Panc1 (cell line): ENCODE results near the gene TFCP2L1.

Experiments used
- CTCF ChIP-seq: fragments of 450-650 bp; IDR thresholded peaks from 2 replicates; pipeline ENCODE4 v1.5.1; 2017; ENCODE audit warnings: mild to moderate bottlenecking
- REST ChIP-seq, 2 experiments: IDR thresholded peaks; 2 replicates each; pipeline ENCODE4 v1.6.1; 2011 to 2012; ENCODE audit warnings: low read depth in 2 of 2, control low read depth in 1 of 2, low read length in 1 of 2, mild to moderate bottlenecking in 1 of 2, moderate library complexity in 1 of 2; ENCODE audit not compliant: insufficient read depth in 1 of 2

DNA sequence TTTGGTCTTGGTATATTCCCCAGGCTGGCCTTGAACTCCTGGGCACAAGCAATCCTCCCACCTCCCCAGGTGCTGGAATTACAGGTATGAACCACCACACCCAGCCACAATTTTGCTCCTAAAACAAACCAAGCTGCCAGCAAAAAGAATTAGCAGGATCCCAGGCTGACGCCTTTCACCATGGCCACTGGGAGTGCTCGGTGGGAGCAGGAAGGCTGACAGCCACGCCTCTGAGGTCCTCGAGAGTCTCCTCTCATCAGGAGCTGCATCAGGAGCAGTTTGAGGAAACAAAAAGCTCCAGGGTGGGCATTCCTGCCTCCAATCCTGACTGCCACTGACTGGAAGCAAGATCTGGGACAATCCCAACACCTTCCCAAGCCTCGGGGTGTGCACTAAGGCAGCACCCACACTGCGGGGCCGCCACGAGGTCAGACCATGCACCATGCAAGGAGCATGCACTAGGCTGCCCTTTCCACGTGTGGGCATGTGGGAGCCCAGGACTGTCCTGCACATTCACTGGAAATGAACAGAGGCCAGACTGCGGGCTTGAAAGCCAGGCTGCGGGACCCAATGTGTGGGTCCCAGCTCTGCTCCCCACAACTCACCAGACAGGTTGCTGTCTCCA lies 51.4 kb downstream of the TFCP2L1 start:
- TF ChIP-seq CTCF (no peak), REST (IDR thresholded peaks at IDR 0.05; ENCODE audit: insufficient read depth in 1 of 2, low read depth in 2 of 2, low read length in 1 of 2) (no peak)
